ENCODE data around the gene SHANK1. TPM values are rescaled to one million over a fixed set of nuclear protein-coding genes. Genes with fewer than 3 reads are reported as not detected.

SHANK1 gene
- total and polyA plus RNA-seq, 2 donors (not counting 3 experiments of a cell fraction or from before 2014, with no cell fraction given) = 0.66 to 1.9 TPM

DNA sequence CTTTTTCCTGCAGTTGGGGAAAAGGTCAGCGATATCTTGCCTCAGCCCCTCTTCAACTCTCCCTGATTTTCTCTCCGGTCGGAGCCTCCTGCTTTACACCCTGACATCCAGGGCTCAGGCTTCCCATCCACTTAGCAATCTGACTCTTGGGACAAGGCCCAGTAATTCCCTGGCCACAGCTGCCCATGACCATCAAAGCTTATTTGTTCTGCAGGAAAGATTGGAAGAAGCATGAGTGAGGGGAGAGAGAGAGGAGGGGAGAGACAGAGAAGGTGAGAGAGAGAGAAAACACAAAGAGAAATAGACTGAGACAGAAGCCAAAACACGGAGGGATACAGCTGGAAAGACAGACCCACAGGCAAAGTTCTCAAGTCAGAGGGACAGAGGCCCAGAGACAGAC, 93.6 kb downstream of the SHANK1 start:
- Histone ChIP-seq H3K4me3 (replicated peaks in 1 of 3; ENCODE audit: insufficient read depth in 1 of 3, low read depth in 1 of 3, low read length in 3 of 3) (no peak overlapping the region), H3K79me2 (ENCODE audit: control insufficient read depth, insufficient read depth, low read length) (no peaks in the 10 kb centered on the region), H3K36me3 (ENCODE audit: control insufficient read depth in 2 of 2, extremely low read depth in 1 of 2, insufficient read depth in 2 of 2, low read length in 2 of 2) (no peaks in the 10 kb centered on the region), H3K27ac (ENCODE audit: insufficient read depth, low read depth, low read length) (no peak overlapping the region), H3K9ac (replicated peaks; ENCODE audit: extremely low read depth, insufficient read depth, low read length) (no peak overlapping the region), H3K9me3 (replicated peaks; ENCODE audit: control insufficient read depth, insufficient read depth, low read length) (no peaks in the 10 kb centered on the region), H3K9me1 (replicated peaks; ENCODE audit: control insufficient read depth, extremely low read depth, insufficient read depth, low read length) (no peaks in the 10 kb centered on the region), H4K20me1 (replicated peaks; ENCODE audit: control insufficient read depth, extremely low read depth, insufficient read depth, low read length) (no peaks in the 10 kb centered on the region), H3K27me3 (ENCODE audit: control insufficient read depth in 2 of 2, insufficient read depth in 2 of 2, low read length in 2 of 2) (no peaks in the 10 kb centered on the region), H2AFZ (ENCODE audit: low read depth, low read length) (no peak overlapping the region), H3K4me1 (ENCODE audit: control insufficient read depth, extremely low read depth, insufficient read depth, low read length) (no peaks in the 10 kb centered on the region), H3K4me2 (ENCODE audit: insufficient read depth, low read length) (no peak overlapping the region)
- intact Hi-C loops (cut with micrococcal nuclease) = no loop called here
- CTCF ChIA-PET = interaction anchor here (1.0 kb wide), 1 partner anchor 70 kb away, joined by 3 read pairs; no protein-coding TSS in a partner anchor
- no TSS peak for BruUV-seq (replicated peaks)
- dilution Hi-C loops (cut with MboI; ENCODE audit: extremely low pct_ligation_motif_present, low sequenced_read_pairs) = no loop called here
- TF ChIP-seq GATA2 (IDR thresholded peaks at IDR 0.05; ENCODE audit: insufficient read depth, insufficient read length, low read depth, low read length) (no peak), POLR2A (IDR thresholded peaks at IDR 0.05; ENCODE audit: low read depth, low read length) (no peak), EZH2 (IDR thresholded peaks at IDR 0.05; ENCODE audit: borderline replicate concordance, low read depth, low read length, severe bottlenecking) (no peak), POLR2AphosphoS5 (IDR thresholded peaks at IDR 0.05; ENCODE audit: insufficient read depth, low read depth, low read length) (no peak), JUN (IDR thresholded peaks at IDR 0.05; ENCODE audit: borderline replicate concordance, insufficient read depth, insufficient read length, low read depth) (no peak), MYC (IDR thresholded peaks at IDR 0.05; ENCODE audit: low read depth, low read length) (no peak), FOS (IDR thresholded peaks at IDR 0.05; ENCODE audit: borderline replicate concordance, insufficient read depth, low read length) (no peak)
- TF ChIP-seq, protein P1, sequence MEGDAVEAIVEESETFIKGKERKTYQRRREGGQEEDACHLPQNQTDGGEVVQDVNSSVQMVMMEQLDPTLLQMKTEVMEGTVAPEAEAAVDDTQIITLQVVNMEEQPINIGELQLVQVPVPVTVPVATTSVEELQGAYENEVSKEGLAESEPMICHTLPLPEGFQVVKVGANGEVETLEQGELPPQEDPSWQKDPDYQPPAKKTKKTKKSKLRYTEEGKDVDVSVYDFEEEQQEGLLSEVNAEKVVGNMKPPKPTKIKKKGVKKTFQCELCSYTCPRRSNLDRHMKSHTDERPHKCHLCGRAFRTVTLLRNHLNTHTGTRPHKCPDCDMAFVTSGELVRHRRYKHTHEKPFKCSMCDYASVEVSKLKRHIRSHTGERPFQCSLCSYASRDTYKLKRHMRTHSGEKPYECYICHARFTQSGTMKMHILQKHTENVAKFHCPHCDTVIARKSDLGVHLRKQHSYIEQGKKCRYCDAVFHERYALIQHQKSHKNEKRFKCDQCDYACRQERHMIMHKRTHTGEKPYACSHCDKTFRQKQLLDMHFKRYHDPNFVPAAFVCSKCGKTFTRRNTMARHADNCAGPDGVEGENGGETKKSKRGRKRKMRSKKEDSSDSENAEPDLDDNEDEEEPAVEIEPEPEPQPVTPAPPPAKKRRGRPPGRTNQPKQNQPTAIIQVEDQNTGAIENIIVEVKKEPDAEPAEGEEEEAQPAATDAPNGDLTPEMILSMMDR (IDR thresholded peaks at IDR 0.05; ENCODE audit: extremely low read depth in 1 of 2, insufficient read depth in 1 of 2, low read depth in 1 of 2, low read length in 2 of 2) = no peak
- TF ChIP-seq, protein P2, sequence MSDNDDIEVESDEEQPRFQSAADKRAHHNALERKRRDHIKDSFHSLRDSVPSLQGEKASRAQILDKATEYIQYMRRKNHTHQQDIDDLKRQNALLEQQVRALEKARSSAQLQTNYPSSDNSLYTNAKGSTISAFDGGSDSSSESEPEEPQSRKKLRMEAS (IDR thresholded peaks at IDR 0.05; ENCODE audit: insufficient read depth, insufficient read length) = no peak
- POLR2A ChIA-PET = no interaction called here
- no peak for FAIRE-seq
- no peak for DNase-seq (ENCODE audit: low read depth, low spot score)

All from endothelial cell of umbilical vein (primary cell).